ENCODE data around the gene PDZRN3.

PDZRN3 gene

DNA sequence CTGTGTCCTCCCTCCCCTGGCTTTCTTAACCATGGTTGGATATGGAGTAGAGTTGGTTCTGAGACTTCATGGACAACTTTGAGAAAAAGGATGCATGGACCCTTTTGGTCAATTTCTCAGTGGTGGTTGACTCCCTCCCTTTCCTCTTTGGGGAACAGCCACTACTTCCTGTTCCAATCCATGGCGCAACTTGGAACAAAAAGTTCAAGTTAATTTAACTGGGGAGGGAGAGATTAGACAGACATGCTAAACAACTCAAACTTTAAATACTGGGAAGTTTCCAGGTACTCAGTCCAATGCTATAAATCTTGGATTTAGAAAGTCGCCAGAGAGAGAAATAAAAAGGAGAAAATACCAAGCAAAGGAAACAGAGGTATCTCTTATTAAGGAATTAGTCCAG lies 202.2 kb downstream of the PDZRN3 start:
- H3K79me2 ChIP-seq (ENCODE audit: control insufficient read depth, insufficient read depth, low read length, unreplicated experiment): no peaks in the 10 kb centered on the region
- no peak overlapping the region for H3K27ac ChIP-seq (ENCODE audit: low read depth, low read length)
- H3K36me3 ChIP-seq (ENCODE audit: insufficient read depth, low read length): no peaks in the 10 kb centered on the region
- no peaks in the 10 kb centered on the region for H3K27me3 ChIP-seq (ENCODE audit: insufficient read depth, low read length)
- no peak overlapping the region for H3K4me3 ChIP-seq (ENCODE audit: low read depth, low read length)
- H2AFZ ChIP-seq (ENCODE audit: low read length, unreplicated experiment): no peak overlapping the region
- peaks cover 7% of the 10 kb centered on the region for H3K4me1 ChIP-seq (ENCODE audit: control insufficient read depth, insufficient read depth, low read length, unreplicated experiment)

DNA sequence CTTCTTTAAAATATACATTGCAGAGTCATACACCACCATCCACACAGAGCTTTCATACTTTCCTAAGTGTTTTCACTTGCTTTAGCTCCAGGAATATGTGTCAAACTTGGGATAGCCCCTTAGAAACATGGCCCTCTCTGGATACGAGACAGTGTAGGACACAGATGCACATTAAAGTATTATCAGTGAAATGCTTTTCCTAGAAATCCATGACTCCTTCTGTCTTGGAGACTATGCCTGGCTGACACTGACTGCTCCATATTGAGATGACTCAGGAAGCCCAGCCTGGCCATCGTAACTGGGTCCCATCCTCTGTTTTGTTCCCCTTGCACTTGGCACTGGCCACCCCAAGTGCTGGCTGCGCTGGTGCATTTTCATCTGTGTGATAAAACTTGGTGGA lies 204.8 kb downstream of the PDZRN3 start:
- Histone ChIP-seq H3K4me3 (ENCODE audit: low read depth, low read length) (peak overlapping the region; percentile 49), H3K27me3 (ENCODE audit: insufficient read depth, low read length) (no peaks in the 10 kb centered on the region), H3K27ac (ENCODE audit: low read depth, low read length) (no peak overlapping the region), H3K79me2 (ENCODE audit: control insufficient read depth, insufficient read depth, low read length, unreplicated experiment) (no peaks in the 10 kb centered on the region), H2AFZ (ENCODE audit: low read length, unreplicated experiment) (no peak overlapping the region), H3K36me3 (ENCODE audit: insufficient read depth, low read length) (no peaks in the 10 kb centered on the region), H3K4me1 (ENCODE audit: control insufficient read depth, insufficient read depth, low read length, unreplicated experiment) (peaks cover 7% of the 10 kb centered on the region)

DNA sequence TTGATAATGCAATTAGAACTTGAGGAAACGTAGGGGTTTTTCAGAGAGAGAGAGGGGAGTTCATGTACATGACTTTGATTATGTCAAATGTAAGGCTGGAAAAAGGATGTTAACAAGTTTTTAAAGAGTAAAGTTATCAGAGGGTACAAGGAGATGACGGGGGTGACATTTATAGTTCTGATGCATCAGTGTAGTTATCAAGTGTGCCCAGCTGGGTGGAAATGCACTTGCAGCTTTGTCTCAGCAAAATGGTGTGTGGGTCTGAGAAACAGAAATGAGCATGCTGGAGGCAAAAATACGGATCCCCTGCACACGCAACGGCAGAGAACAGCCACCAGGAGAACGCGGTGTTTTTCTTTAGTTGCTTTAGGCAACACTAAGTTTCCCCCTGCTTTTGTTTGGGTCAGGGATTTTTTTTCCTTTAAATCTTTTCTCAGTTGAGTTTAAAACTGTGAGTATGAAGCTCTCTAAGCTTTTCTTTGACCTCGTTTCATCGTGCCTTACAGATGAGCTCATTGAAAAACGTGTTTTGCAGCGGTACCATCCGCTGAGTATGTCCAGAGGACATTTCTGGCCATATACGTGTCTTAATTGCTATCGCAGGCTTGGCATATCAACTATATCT lies 205.4 kb downstream of the PDZRN3 start:
- Histone ChIP-seq H3K27ac (ENCODE audit: low read depth, low read length) (no peak overlapping the region), H3K4me1 (ENCODE audit: control insufficient read depth, insufficient read depth, low read length, unreplicated experiment) (peaks cover 7% of the 10 kb centered on the region), H3K79me2 (ENCODE audit: control insufficient read depth, insufficient read depth, low read length, unreplicated experiment) (no peaks in the 10 kb centered on the region), H2AFZ (ENCODE audit: low read length, unreplicated experiment) (no peak overlapping the region), H3K36me3 (ENCODE audit: insufficient read depth, low read length) (no peaks in the 10 kb centered on the region), H3K4me3 (ENCODE audit: low read depth, low read length) (peak overlapping the region; percentile 49), H3K27me3 (ENCODE audit: insufficient read depth, low read length) (no peaks in the 10 kb centered on the region)

DNA sequence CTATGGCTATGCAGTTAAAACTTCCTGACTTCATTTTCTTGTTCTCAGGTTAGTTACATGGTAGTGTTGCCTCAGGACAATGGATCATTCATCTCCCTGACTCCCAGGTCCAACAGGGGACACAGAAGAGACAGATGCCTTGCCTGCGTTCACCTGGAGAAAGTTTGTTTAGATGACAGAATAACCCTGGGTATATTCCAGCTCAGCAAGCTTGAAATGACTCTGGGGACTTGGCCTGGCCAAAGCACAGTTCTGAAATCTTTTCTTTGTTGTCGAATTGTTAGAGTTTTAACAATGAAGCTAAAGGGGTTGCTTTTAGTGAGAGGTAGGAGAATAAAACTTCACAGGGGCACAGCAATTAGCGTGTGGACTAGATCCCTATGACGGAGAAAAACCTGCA lies 206.1 kb downstream of the PDZRN3 start:
- Histone ChIP-seq H3K4me3 (ENCODE audit: low read depth, low read length) (no peak overlapping the region), H3K4me1 (ENCODE audit: control insufficient read depth, insufficient read depth, low read length, unreplicated experiment) (peaks cover 7% of the 10 kb centered on the region), H3K27ac (ENCODE audit: low read depth, low read length) (no peak overlapping the region), H3K79me2 (ENCODE audit: control insufficient read depth, insufficient read depth, low read length, unreplicated experiment) (no peaks in the 10 kb centered on the region), H2AFZ (ENCODE audit: low read length, unreplicated experiment) (no peak overlapping the region), H3K27me3 (ENCODE audit: insufficient read depth, low read length) (no peaks in the 10 kb centered on the region), H3K36me3 (ENCODE audit: insufficient read depth, low read length) (no peaks in the 10 kb centered on the region)

DNA sequence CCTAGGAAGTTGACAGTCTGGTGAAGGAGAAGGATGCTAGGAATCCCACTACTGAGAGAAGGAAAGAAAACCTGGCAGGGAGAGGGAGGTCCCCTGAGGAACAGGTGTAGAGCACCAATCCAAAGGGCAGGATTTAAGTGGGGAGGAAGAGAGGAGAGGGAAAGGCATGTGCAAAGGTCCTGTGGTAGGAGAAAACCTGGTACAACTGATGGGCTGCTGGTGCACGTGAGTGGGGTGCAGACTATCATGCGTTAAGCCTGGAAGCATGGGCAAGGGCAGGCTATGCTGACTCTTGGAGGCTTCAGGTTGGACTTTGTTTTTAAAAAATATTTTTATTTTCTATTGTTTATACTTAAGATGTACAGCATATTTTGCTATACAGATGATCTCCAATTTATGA lies 209.6 kb downstream of the PDZRN3 start:
- no peak overlapping the region for H3K4me3 ChIP-seq (ENCODE audit: low read depth, low read length)
- H3K27ac ChIP-seq (ENCODE audit: low read depth, low read length): no peak overlapping the region
- H3K4me1 ChIP-seq (ENCODE audit: control insufficient read depth, insufficient read depth, low read length, unreplicated experiment): peaks cover 7% of the 10 kb centered on the region
- H3K36me3 ChIP-seq (ENCODE audit: insufficient read depth, low read length): no peaks in the 10 kb centered on the region
- no peaks in the 10 kb centered on the region for H3K27me3 ChIP-seq (ENCODE audit: insufficient read depth, low read length)
- no peak overlapping the region for H2AFZ ChIP-seq (ENCODE audit: low read length, unreplicated experiment)
- H3K79me2 ChIP-seq (ENCODE audit: control insufficient read depth, insufficient read depth, low read length, unreplicated experiment): no peaks in the 10 kb centered on the region

DNA sequence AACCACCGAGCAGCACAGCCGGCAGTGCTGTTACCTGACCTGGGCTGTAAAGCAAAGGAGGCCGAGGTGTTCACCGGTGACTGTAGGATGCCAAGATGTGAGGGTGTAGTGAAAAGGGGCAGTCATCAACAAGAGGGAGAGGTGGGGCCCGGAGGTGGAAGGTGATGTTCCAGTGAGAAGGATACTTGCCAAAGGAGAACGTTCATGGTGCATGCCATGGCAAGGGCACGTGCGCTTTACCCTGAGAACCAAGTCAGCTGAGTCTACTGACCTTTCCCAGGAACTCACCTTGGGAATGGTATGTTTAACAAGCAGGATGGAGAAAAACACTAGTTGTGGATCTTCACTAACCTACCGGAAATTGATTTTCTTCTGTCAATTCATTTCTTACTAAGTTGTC lies 211.1 kb downstream of the PDZRN3 start:
- Histone ChIP-seq H3K27me3 (ENCODE audit: insufficient read depth, low read length) (no peaks in the 10 kb centered on the region), H3K79me2 (ENCODE audit: control insufficient read depth, insufficient read depth, low read length, unreplicated experiment) (no peaks in the 10 kb centered on the region), H3K4me1 (ENCODE audit: control insufficient read depth, insufficient read depth, low read length, unreplicated experiment) (peaks cover 2% of the 10 kb centered on the region), H3K36me3 (ENCODE audit: insufficient read depth, low read length) (no peaks in the 10 kb centered on the region), H2AFZ (ENCODE audit: low read length, unreplicated experiment) (no peak overlapping the region), H3K27ac (ENCODE audit: low read depth, low read length) (no peak overlapping the region), H3K4me3 (ENCODE audit: low read depth, low read length) (no peak overlapping the region)

DNA sequence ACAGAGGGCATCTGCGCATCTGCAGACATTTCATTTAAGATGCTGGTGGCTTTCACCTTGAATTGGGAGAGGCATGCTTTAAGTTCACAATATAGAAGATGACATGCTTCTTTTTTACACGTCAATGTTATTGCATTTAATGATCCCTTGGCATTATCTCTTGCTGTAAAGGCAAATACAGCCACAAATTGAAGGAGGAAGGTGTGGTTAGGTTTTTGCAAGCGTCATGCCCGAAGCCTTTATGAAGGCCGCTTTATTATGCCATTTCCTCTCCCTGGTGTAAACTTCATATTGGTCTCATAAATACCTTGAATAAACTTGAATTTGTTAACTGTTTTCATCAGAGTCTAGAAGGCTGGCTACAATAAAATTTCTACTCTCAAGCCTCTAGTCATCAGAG lies 212.7 kb downstream of the PDZRN3 start:
- Histone ChIP-seq H3K27me3 (ENCODE audit: insufficient read depth, low read length) (no peaks in the 10 kb centered on the region), H3K79me2 (ENCODE audit: control insufficient read depth, insufficient read depth, low read length, unreplicated experiment) (no peaks in the 10 kb centered on the region), H3K36me3 (ENCODE audit: insufficient read depth, low read length) (no peaks in the 10 kb centered on the region), H3K4me1 (ENCODE audit: control insufficient read depth, insufficient read depth, low read length, unreplicated experiment) (no peaks in the 10 kb centered on the region), H2AFZ (ENCODE audit: low read length, unreplicated experiment) (no peak overlapping the region), H3K4me3 (ENCODE audit: low read depth, low read length) (no peak overlapping the region), H3K27ac (ENCODE audit: low read depth, low read length) (no peak overlapping the region)

DNA sequence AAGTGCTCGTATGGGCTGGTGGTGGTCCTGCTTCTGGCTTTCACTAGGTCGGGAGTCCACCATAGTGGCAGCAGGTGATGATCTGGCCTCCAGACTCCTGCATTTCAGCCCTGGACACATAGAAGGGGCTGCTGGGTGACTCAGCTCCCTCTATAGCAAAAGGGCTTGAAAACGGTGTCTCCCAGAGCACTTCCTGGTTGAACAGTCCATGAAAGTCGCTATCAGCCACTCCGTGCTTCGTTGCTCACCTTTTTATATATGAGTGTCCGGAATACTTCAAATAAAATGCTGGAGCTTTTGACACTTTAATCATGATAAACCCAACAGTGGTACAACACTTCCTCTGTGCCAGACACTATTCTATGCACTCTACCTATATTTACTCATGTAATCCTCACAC lies 213.2 kb downstream of the PDZRN3 start:
- H3K4me1 ChIP-seq (ENCODE audit: control insufficient read depth, insufficient read depth, low read length, unreplicated experiment): no peaks in the 10 kb centered on the region
- no peaks in the 10 kb centered on the region for H3K36me3 ChIP-seq (ENCODE audit: insufficient read depth, low read length)
- H3K79me2 ChIP-seq (ENCODE audit: control insufficient read depth, insufficient read depth, low read length, unreplicated experiment): no peaks in the 10 kb centered on the region
- H2AFZ ChIP-seq (ENCODE audit: low read length, unreplicated experiment): no peak overlapping the region
- no peak overlapping the region for H3K4me3 ChIP-seq (ENCODE audit: low read depth, low read length)
- H3K27ac ChIP-seq (ENCODE audit: low read depth, low read length): no peak overlapping the region
- no peaks in the 10 kb centered on the region for H3K27me3 ChIP-seq (ENCODE audit: insufficient read depth, low read length)

DNA sequence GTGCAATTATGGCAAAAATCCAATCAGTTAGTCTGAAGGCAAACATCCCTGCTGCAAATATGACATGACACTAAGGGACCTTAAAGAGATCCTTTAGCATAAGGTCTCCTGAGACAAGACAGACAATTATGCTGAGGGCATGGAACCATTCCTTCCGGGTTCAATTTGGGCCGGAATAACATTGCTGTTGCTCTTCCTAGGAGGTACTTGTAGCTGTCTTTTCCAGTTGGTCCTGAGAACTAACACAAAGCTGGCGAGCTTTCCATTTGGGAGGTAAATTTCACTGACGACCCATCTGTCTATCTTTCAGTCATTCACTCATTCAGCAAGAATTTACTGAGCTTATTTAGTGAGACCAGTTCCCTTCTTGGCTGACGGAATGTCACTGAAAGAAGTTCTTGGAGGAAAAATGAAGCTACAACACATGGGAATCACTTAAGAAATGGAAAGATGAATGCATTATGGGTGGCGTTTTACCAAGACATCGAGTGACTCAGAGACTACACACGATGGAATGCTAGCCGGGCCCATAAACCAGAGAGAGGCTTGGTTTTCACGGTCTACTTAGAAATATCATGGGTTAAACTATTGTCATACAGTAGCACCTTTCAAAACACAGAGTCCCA lies 215.5 kb downstream of the PDZRN3 start:
- Histone ChIP-seq H3K27me3 (ENCODE audit: insufficient read depth, low read length) (no peaks in the 10 kb centered on the region), H3K4me3 (ENCODE audit: low read depth, low read length) (no peak overlapping the region), H3K79me2 (ENCODE audit: control insufficient read depth, insufficient read depth, low read length, unreplicated experiment) (no peaks in the 10 kb centered on the region), H2AFZ (ENCODE audit: low read length, unreplicated experiment) (no peak overlapping the region), H3K36me3 (ENCODE audit: insufficient read depth, low read length) (no peaks in the 10 kb centered on the region), H3K27ac (ENCODE audit: low read depth, low read length) (no peak overlapping the region), H3K4me1 (ENCODE audit: control insufficient read depth, insufficient read depth, low read length, unreplicated experiment) (no peaks in the 10 kb centered on the region)

DNA sequence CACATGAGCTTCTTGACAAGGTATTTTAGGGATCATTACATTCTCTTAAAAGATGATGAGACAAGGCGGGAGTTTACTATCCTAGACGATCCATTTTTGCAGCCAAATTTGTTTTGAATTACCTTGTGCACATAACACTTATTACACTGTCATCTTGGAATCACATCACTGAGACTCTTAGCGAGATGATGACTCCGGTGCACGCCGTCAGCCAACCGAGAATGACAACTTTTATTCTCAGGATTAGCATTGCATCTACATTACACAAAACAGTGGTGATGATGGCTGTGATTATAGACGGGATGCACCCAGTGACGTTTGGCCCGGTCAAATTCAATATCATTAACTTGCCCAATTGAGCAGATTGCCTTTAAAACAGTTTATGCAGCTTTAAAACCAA lies 216.1 kb downstream of the PDZRN3 start:
- Histone ChIP-seq H3K27me3 (ENCODE audit: insufficient read depth, low read length) (no peaks in the 10 kb centered on the region), H3K27ac (ENCODE audit: low read depth, low read length) (no peak overlapping the region), H3K4me3 (ENCODE audit: low read depth, low read length) (no peak overlapping the region)

DNA sequence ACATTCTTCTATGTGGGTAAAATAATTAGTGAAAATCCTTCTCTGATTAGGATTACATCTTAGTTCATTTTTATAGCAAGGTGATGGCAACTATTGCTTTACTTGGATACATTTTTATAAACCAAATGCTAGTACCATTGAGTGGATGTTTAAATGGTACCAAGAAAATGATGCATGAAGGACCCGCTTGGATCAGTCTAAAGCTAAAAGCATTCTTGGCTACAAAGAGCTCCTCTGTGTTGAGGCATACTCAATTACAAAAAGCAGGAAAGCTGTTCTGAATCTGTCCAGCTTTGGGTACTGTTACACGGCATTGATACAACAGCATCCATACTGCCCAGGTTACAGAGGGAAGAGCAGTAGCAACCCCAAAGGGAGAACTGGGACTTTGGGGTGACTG lies 217.2 kb downstream of the PDZRN3 start:
- H2AFZ ChIP-seq (ENCODE audit: low read length, unreplicated experiment): no peak overlapping the region
- H3K4me3 ChIP-seq (ENCODE audit: low read depth, low read length): no peak overlapping the region
- H3K79me2 ChIP-seq (ENCODE audit: control insufficient read depth, insufficient read depth, low read length, unreplicated experiment): no peaks in the 10 kb centered on the region
- no peak overlapping the region for H3K27ac ChIP-seq (ENCODE audit: low read depth, low read length)
- no peaks in the 10 kb centered on the region for H3K4me1 ChIP-seq (ENCODE audit: control insufficient read depth, insufficient read depth, low read length, unreplicated experiment)
- H3K27me3 ChIP-seq (ENCODE audit: insufficient read depth, low read length): no peaks in the 10 kb centered on the region
- H3K36me3 ChIP-seq (ENCODE audit: insufficient read depth, low read length): no peaks in the 10 kb centered on the region

More for the DNA sequence above, 216.1 kb downstream of the PDZRN3 start:
- H2AFZ ChIP-seq (ENCODE audit: low read length, unreplicated experiment): no peak overlapping the region
- H3K36me3 ChIP-seq (ENCODE audit: insufficient read depth, low read length): no peaks in the 10 kb centered on the region
- H3K79me2 ChIP-seq (ENCODE audit: control insufficient read depth, insufficient read depth, low read length, unreplicated experiment): no peaks in the 10 kb centered on the region
- no peaks in the 10 kb centered on the region for H3K4me1 ChIP-seq (ENCODE audit: control insufficient read depth, insufficient read depth, low read length, unreplicated experiment)
